Measurements from ENCODE around the gene PGAP1. TPM values are rescaled to one million over a fixed set of nuclear protein-coding genes. Genes with fewer than 3 reads are reported as not detected.

PGAP1 gene
- total RNA-seq, 1 experiment from 2014 or later = 6.5 TPM

DNA sequence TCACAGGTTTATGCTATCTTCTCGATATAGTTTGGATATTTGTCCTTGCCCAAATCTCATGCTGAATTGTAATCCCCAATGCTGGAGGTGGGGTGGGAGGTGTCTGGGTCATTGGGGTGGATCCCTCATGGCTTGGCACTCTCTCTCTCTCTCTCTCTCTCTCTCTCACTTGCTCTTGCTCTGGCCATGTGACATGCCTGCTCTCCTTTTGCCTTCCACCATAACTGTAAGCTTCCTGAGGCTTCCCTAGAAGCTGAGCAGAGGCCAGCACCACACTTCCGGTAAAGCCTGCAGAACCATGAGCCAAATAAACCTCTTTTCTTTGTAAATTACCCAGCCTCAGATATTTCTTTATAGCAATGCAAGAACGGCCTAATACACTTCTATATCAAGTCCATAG lies 41.3 kb upstream of the PGAP1 start:
- no peak for DNase-seq
- no peak overlapping the region for H3K27ac ChIP-seq
- POLR2A ChIA-PET (ENCODE audit: unreplicated experiment) = no interaction called here
- no peaks in the 10 kb centered on the region for H3K79me2 ChIP-seq (ENCODE audit: low read depth)
- intact Hi-C loops (cut with micrococcal nuclease; ENCODE audit: unreplicated experiment) = no loop called here
- no peaks in the 10 kb centered on the region for H4K20me1 ChIP-seq (ENCODE audit: insufficient read depth)
- H3K4me3 ChIP-seq = no peak overlapping the region
- no peak overlapping the region for H3K4me2 ChIP-seq
- no peaks in the 10 kb centered on the region for H3K4me1 ChIP-seq (replicated peaks; ENCODE audit: insufficient read depth)
- no peaks in the 10 kb centered on the region for H3K9me3 ChIP-seq (ENCODE audit: insufficient read depth, low read depth)
- CTCF ChIA-PET = no interaction called here
- H3K36me3 ChIP-seq (ENCODE audit: low read depth) = no peaks in the 10 kb centered on the region
- TF ChIP-seq EZH2 (IDR thresholded peaks at IDR 0.05; ENCODE audit: low read depth) = no peak
- TF ChIP-seq, protein P1, sequence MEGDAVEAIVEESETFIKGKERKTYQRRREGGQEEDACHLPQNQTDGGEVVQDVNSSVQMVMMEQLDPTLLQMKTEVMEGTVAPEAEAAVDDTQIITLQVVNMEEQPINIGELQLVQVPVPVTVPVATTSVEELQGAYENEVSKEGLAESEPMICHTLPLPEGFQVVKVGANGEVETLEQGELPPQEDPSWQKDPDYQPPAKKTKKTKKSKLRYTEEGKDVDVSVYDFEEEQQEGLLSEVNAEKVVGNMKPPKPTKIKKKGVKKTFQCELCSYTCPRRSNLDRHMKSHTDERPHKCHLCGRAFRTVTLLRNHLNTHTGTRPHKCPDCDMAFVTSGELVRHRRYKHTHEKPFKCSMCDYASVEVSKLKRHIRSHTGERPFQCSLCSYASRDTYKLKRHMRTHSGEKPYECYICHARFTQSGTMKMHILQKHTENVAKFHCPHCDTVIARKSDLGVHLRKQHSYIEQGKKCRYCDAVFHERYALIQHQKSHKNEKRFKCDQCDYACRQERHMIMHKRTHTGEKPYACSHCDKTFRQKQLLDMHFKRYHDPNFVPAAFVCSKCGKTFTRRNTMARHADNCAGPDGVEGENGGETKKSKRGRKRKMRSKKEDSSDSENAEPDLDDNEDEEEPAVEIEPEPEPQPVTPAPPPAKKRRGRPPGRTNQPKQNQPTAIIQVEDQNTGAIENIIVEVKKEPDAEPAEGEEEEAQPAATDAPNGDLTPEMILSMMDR (conservative IDR thresholded peaks at IDR 0.05) = no peak
- H3K9me2 ChIP-seq (ENCODE audit: insufficient read depth) = no peaks in the 10 kb centered on the region
- no peaks in the 10 kb centered on the region for H3K27me3 ChIP-seq (ENCODE audit: insufficient read depth, low read depth)
- H3F3A ChIP-seq (ENCODE audit: insufficient read depth, low read depth) = no peaks in the 10 kb centered on the region
- no TSS peak for BruUV-seq (replicated peaks)
- H2AFZ ChIP-seq = no peak overlapping the region

DNA sequence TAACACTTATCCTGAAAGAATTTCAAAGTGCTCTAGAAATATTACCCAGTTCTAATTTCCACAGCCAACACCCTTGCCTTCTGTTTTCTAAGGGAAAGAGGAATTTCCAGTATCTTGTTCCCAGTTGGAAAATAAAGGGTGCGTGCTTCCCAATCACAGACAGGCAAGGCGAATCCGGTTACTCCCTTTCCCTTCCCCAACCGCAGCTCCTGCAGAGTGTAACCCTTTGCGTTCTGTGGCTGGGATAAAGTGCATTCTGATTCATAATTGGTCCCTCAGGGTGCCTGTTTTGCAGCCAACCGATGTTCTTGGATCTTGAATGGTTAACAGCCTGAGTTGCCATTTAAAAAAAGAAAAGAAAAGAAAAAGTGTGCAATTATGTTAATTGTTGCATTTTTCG lies 40.6 kb upstream of the PGAP1 start:
- no peak overlapping the region for H2AFZ ChIP-seq
- H3K4me2 ChIP-seq = no peak overlapping the region
- POLR2A ChIA-PET (ENCODE audit: unreplicated experiment) = no interaction called here
- DNase-seq = no peak
- H3K4me1 ChIP-seq (replicated peaks; ENCODE audit: insufficient read depth) = no peaks in the 10 kb centered on the region
- H3K79me2 ChIP-seq (ENCODE audit: low read depth) = no peaks in the 10 kb centered on the region
- H3K9me2 ChIP-seq (ENCODE audit: insufficient read depth) = no peaks in the 10 kb centered on the region
- H3K4me3 ChIP-seq = no peak overlapping the region
- H3K27ac ChIP-seq = no peak overlapping the region
- CTCF ChIA-PET = no interaction called here
- no TSS peak for BruUV-seq (replicated peaks)
- TF ChIP-seq, protein P1 (conservative IDR thresholded peaks at IDR 0.05) = no peak
- no peak for TF ChIP-seq EZH2 (IDR thresholded peaks at IDR 0.05; ENCODE audit: low read depth)
- H4K20me1 ChIP-seq (ENCODE audit: insufficient read depth) = no peaks in the 10 kb centered on the region
- intact Hi-C loops (cut with micrococcal nuclease; ENCODE audit: unreplicated experiment) = no loop called here
- H3K36me3 ChIP-seq (ENCODE audit: low read depth) = no peaks in the 10 kb centered on the region
- no peaks in the 10 kb centered on the region for H3F3A ChIP-seq (ENCODE audit: insufficient read depth, low read depth)
- H3K27me3 ChIP-seq (ENCODE audit: insufficient read depth, low read depth) = no peaks in the 10 kb centered on the region
- H3K9me3 ChIP-seq (ENCODE audit: insufficient read depth, low read depth) = no peaks in the 10 kb centered on the region

DNA sequence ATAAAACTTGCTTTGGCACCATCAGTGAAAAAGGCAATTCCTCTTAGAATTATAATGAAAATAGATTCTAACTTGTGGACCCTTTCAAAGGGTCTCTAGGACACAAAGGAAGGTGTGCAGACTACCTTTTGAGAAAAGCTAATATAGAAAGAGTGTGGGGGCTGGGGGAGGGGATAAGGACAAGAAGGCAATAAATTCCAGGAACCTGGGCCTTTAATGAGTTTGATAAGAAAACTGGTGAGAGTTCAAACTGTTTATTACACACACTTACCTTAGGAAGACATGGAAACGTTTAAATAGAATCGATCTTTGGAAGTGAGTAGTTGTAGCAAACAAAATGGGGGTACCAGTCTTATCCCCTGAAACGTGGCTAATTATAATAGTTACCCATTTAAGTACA lies 39.6 kb upstream of the PGAP1 start:
- no TSS peak for BruUV-seq (replicated peaks)
- no peak overlapping the region for H2AFZ ChIP-seq
- no peaks in the 10 kb centered on the region for H4K20me1 ChIP-seq (ENCODE audit: insufficient read depth)
- H3K36me3 ChIP-seq (ENCODE audit: low read depth) = no peaks in the 10 kb centered on the region
- no peaks in the 10 kb centered on the region for H3K4me1 ChIP-seq (replicated peaks; ENCODE audit: insufficient read depth)
- no peaks in the 10 kb centered on the region for H3K27me3 ChIP-seq (ENCODE audit: insufficient read depth, low read depth)
- H3F3A ChIP-seq (ENCODE audit: insufficient read depth, low read depth) = no peaks in the 10 kb centered on the region
- no peak for DNase-seq
- no peaks in the 10 kb centered on the region for H3K9me3 ChIP-seq (ENCODE audit: insufficient read depth, low read depth)
- TF ChIP-seq, protein P1 (conservative IDR thresholded peaks at IDR 0.05) = no peak
- no peak for TF ChIP-seq EZH2 (IDR thresholded peaks at IDR 0.05; ENCODE audit: low read depth)
- H3K79me2 ChIP-seq (ENCODE audit: low read depth) = no peaks in the 10 kb centered on the region
- H3K4me2 ChIP-seq = no peak overlapping the region
- H3K27ac ChIP-seq = no peak overlapping the region
- H3K9me2 ChIP-seq (ENCODE audit: insufficient read depth) = no peaks in the 10 kb centered on the region
- POLR2A ChIA-PET (ENCODE audit: unreplicated experiment) = no interaction called here
- H3K4me3 ChIP-seq = no peak overlapping the region
- CTCF ChIA-PET = no interaction called here
- intact Hi-C loops (cut with micrococcal nuclease; ENCODE audit: unreplicated experiment) = no loop called here
